GM19468 (cell line): ENCODE measurements around the gene MTHFD1L.

Experiments used
- ATAC-seq: cut with Tn5 transposase; IDR thresholded peaks from one replicate; pipeline ENCODE4 v1.9.1; 2021; ENCODE audit warnings: mild to moderate bottlenecking, moderate library complexity, moderate number of reproducible peaks; ENCODE audit not compliant: unreplicated experiment; ENCODE audit errors: extremely low read depth

Gene MTHFD1L

GRCh38 chr6:151007922-151008321 is 142.4 kb downstream of the MTHFD1L start:
- ATAC-seq = no peak

DNA sequence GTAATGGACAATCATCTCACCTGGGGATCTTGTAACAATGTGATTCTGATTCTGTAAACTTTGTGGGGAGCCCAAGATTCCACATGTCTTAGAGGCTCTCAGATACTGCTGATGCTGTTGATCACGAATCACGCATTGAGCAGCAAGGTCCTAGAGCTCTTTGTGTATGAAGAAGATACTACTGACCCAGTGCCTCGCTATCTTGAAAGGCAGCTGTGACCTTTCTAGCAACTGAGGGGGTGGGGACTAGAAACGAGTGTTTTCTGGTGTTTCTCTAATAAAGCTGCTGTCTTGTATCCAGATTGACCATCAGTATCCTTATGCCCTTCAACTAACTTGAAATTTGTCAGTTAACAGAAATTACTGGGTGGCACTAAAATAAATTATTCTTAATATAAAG is 142.9 kb downstream of the MTHFD1L start:
- no peak for ATAC-seq

DNA sequence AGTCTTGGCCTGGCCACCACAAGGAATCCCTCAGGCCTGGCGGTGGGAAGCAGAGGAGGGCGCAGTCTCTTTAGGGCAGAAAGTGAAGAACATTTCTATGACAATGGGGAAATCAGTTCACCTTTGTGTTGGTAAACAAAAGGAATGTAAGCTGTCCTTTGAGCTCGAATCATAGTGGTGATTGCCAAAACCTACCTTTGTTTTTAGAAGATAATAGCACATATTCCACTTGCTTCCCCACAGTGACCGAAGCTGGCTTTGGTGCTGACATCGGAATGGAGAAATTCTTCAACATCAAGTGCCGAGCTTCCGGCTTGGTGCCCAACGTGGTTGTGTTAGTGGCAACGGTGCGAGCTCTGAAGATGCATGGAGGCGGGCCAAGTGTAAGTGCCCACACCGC is 144.1 kb downstream of the MTHFD1L start:
- ATAC-seq = no peak

DNA sequence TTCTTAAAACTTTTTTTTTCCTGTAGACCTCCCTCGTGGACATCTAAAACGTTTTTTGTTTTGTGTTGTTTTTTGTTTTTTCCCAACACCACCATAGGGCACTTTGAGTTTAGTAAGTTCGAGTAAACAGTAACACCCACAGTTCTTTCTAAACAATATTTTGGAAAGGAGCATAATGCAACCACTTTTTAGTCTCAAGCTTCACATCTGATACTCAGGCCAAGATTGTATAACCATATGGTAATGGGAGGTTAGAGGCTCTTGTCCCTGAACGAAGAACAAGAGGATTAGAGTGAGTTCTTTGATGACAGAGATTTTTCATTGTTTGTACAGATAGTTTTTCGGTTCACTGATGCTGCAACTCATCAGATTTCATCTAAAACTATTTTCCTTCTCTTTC is 144.6 kb downstream of the MTHFD1L start:
- no peak for ATAC-seq

DNA sequence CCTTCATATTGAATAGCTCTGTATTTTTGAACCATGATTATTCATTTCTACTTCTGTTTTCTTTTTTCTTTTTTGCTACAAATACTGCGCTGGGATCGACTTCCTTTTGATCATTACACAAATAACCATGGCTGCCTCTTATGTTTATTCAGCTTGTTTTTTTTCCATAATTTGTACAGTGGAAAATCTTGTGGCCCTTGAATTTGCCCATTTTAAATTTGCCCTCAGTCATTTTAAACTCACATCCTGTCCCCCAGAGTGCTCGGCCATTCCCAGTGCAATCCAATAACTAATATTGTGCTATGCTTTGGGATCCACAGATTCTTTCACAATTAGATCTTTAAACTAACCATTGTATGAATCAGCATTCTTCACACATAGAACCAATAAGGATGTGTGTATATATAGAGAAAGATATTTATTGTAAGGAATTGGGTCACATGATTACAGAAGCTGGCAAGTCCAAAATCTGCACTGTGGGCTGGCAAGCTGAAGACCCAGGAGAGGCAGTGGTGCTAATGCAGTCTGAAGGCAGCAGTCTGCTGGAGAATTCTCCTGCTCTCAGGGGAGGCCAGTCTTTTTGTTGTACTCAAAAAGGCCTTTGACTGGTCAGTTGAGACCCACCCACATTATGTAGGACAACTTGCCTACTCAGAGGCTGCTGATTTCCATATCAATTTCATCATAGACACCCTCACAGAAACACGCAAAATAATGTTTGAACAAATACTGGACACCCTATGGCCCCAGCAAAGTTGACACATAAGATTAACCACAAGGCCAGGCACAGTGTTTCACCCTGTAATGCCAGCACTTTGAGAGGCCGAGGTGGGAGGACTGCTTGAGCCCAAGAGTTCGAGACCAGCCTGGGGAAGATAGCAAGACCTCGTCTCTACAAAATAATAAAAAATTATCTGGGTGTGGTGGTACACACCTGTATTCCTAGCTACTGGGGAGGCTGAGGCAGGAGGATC is 147.1 kb downstream of the MTHFD1L start:
- no peak for ATAC-seq

DNA sequence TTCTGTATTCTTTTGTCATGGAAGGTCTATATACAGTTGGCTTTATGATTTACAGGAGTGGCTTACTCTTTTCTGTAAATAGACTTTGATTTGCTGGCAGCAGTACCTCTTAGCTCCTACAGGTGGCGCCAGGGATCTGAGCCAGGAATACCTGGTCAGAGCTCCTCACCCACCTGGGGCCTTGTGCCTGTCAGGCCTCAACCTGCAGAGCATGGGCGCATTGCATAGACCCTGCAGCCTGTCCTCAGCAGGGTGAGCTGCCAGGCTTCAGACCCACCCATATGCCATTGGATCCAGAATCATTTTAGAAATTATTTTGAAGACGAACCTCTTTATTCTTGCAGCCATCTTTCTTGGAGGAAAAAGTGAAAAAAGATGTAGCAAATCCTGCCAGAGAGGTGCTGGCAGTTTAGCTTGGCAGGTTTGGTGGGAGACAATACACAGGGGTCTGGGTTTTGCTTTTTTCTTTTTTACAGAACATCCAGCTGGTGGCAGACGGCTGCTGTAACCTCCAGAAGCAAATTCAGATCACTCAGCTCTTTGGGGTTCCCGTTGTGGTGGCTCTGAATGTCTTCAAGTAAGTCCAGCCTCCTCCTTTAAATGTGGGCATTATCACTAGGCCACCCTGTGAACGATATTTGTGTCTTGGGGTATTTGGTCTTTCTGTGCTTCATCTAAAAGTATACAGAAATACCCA is 149.1 kb downstream of the MTHFD1L start:
- ATAC-seq = no peak

DNA sequence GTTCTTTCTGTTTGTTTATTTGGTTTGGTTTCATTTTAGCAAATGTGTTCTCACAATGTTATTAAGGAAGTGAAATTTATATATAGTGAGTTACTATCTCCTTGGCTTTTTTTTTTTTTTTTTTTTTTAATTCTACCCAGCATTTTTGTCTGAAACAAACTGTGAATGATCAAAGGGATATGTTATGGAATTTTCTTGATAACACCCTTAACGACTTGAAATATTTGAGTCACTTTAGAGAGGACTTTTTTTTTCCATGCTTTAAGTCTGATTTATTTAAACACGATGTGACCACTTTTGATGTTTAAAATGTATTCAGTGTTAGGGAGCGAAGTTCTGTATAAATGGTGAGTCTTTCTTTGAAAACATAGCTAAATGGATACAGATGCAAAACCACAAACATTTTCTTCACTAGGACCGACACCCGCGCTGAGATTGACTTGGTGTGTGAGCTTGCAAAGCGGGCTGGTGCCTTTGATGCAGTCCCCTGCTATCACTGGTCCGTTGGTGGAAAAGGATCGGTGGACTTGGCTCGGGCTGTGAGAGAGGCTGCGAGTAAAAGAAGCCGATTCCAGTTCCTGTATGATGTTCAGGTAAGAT is 149.7 kb downstream of the MTHFD1L start:
- no peak for ATAC-seq

DNA sequence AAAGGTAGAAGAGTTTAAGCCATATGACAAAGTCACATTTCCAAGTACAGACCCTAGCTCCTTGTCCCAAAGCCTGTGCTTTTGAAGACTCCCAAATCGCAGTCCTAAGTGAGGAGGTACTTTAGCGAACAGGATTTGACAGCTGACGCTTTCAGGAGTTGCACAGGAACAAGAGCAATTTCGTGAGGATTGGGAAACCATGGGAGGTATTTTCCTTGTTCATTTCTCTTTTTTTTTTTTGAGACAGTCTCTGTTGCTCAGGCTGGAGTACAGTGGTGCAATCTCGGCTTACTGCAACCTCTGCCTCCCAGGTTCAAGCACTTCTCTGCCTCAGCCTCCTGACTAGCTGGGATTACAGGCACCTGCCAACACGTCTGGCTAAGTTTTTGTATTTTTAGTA is 150.6 kb downstream of the MTHFD1L start:
- no peak for ATAC-seq

GRCh38 chr6:151018046-151018445 is 152.5 kb downstream of the MTHFD1L start:
- no peak for ATAC-seq

GRCh38 chr6:151018911-151019782 is 153.6 kb downstream of the MTHFD1L start:
- ATAC-seq = no peak

DNA sequence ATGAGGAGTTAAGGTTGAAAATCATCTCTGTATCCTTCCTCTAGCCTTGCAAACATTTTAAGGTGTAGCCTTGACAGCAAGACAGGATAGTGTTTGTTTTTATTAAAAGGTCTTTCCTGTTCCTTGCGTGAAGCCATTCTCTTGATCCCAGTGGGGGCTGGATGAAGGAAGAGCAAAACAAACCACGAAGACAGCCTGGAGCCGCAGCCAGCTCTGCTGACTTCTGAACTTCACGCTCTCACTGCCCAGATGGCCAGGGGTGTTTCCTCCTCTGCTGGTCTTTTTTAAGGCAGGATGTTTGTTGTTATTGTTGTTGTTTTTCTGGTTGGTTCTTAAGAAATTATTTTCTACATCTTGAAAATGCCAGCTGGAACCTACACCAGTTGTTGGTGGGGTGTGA is 156.4 kb downstream of the MTHFD1L start:
- ATAC-seq = no peak

GRCh38 chr6:151022492-151022891 is 157.0 kb downstream of the MTHFD1L start:
- ATAC-seq = no peak

GRCh38 chr6:151023342-151023741 is 157.8 kb downstream of the MTHFD1L start:
- ATAC-seq = no peak

- no peak for ATAC-seq
Measured at GRCh38 chr6:151024597-151024996, 159.1 kb downstream of the MTHFD1L start.

DNA sequence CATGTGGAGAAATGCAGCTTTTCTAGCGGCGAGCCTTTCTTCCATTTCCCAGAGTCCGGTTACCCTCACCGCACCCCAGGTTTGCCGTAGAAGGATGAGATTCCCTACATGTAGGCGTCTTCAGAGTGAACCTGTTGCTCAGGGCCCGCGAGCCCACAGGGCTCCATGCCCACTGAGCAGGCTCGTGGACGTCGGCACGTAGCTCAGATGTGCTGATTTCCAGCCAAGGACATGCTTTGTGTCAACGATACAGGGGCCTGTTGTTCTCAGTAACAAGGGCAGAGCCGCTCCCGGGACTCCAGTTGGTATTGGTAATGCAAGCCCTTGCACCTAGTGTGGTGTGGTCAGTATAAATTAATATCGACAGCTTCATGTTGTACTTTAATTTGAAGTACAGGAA is 159.6 kb downstream of the MTHFD1L start:
- ATAC-seq = no peak

DNA sequence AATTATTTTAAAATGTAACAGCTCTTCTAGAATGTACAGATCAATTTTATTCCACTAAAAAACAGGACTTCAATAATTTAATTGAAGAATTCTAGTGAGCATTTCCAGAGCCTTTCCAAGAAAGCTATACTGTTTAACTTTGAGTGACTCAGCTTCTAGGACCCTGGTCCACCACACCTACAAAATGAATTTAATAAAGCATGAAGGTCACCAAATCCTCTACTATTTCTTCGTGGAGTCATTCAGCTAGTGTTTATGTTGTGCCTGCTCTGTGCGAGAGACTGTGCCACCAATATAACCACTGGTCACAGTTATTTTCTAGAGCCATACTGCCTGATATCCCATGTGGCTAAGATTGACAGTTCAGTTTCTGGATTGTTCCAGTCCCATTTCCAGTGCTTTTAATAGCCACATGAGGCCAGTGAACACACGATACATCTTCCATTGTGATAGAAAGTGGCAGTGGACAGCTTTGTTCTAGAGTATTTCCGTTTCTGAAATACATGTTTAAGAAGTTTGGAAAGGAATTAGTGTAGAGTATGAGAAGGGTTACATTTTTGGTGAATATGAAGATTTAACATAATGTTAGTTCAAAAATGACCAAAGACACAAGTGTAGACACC is 160.7 kb downstream of the MTHFD1L start:
- ATAC-seq = no peak

DNA sequence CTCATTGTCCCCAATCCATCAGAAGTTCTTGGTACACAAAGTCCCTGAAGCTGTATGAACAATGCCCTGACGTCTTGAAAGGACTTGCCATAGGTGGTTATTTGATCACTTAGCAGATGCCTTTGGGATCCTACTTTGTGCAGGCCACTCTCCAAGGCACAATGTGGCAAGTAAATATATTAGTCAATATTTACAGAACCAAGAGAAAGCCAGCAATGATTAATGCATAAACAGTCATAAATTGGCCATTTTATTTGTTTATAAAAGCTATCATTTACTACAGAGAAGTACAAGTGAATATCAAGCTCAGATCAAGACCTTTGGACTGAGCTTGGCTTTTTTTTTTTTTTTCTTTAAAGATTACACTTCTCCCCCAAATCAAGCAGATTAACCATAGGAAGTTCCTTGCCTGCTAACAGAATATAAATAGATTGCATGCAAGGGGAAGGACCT is 161.8 kb downstream of the MTHFD1L start:
- no peak for ATAC-seq

GRCh38 chr6:151027936-151028838 is 162.7 kb downstream of the MTHFD1L start:
- no peak for ATAC-seq

- ATAC-seq = no peak
Measured at GRCh38 chr6:151029970-151030369, 164.5 kb downstream of the MTHFD1L start.
